Measurements from ENCODE around the gene HDC.

HDC gene

GRCh38 chr15:50256188-50257041 lies 9.1 kb downstream of the HDC start:
- peak; percentile 80 for DNase-seq (ENCODE audit: low read depth)

GRCh38 chr15:50252556-50252955 lies 13.0 kb downstream of the HDC start:
- DNase-seq (ENCODE audit: low read depth) = no peak

GRCh38 chr15:50251638-50252182 lies 13.8 kb downstream of the HDC start:
- peak; percentile 21 for DNase-seq (ENCODE audit: low read depth)

GRCh38 chr15:50250760-50251394 lies 14.6 kb downstream of the HDC start:
- DNase-seq (ENCODE audit: low read depth) = no peak

- DNase-seq (ENCODE audit: low read depth) = no peak
These were observed 15.8 kb downstream of the HDC start for GRCh38 chr15:50249704-50250103.

- DNase-seq (ENCODE audit: low read depth) = no peak
These were observed 16.4 kb downstream of the HDC start for GRCh38 chr15:50248994-50249582.

GRCh38 chr15:50247819-50248655 lies 17.5 kb downstream of the HDC start:
- DNase-seq (ENCODE audit: low read depth) = no peak

- no peak for DNase-seq (ENCODE audit: low read depth)
These were observed 18.9 kb downstream of the HDC start for GRCh38 chr15:50246631-50247030.

GRCh38 chr15:50244959-50245624 lies 20.4 kb downstream of the HDC start:
- no peak for DNase-seq (ENCODE audit: low read depth)

GRCh38 chr15:50244153-50244552 lies 21.4 kb downstream of the HDC start:
- no peak for DNase-seq (ENCODE audit: low read depth)

GRCh38 chr15:50241684-50242450 lies 23.7 kb downstream of the HDC start:
- peak; percentile 35 for DNase-seq (ENCODE audit: low read depth)

GRCh38 chr15:50238255-50238654 lies 27.3 kb downstream of the HDC start:
- DNase-seq (ENCODE audit: low read depth) = no peak

GRCh38 chr15:50236433-50236832 lies 29.1 kb downstream of the HDC start:
- no peak for DNase-seq (ENCODE audit: low read depth)

- DNase-seq (ENCODE audit: low read depth) = no peak
These were observed 29.7 kb downstream of the HDC start for GRCh38 chr15:50235794-50236193.

- DNase-seq (ENCODE audit: low read depth) = peak; percentile 63
These were observed 30.8 kb downstream of the HDC start for GRCh38 chr15:50234764-50235163.

- no peak for DNase-seq (ENCODE audit: low read depth)
These were observed 32.3 kb downstream of the HDC start for GRCh38 chr15:50233192-50233736.

GRCh38 chr15:50232791-50233190 lies 32.7 kb downstream of the HDC start:
- DNase-seq (ENCODE audit: low read depth) = no peak

GRCh38 chr15:50231761-50232160 lies 33.8 kb downstream of the HDC start:
- DNase-seq (ENCODE audit: low read depth) = no peak

GRCh38 chr15:50229336-50229735 lies 36.2 kb downstream of the HDC start:
- DNase-seq (ENCODE audit: low read depth) = no peak

- no peak for DNase-seq (ENCODE audit: low read depth)
These were observed 36.7 kb downstream of the HDC start for GRCh38 chr15:50228866-50229265.

Data from amniotic epithelial cell (primary cell).